Muscle of arm (tissue), 12 donors: ENCODE measurements around the gene SPATA3. TPM values are rescaled to one million over a fixed set of nuclear protein-coding genes. Genes with fewer than 3 reads are reported as not detected.
"Not testable (repeated sequence)": the region's sequence is repeated elsewhere in the genome, so short reads cannot be mapped to it uniquely, and the experiment has no call there.

Experiments
- DNase-seq: peaks from one replicate; pipeline ENCODE4 v3.0.0-alpha.2; 2013
- polyA plus RNA-seq, 12 donors: library from polyadenylated mRNA; unstranded; fragments of 120-200 nt; gene quantifications; one replicate each; pipeline ENCODE4 v1.2.1, GENCODE V29; 2013; ENCODE audit not compliant: insufficient read length in 12 of 12

Gene SPATA3
- polyA plus RNA-seq, 12 donors: not detected

GRCh38 chr2:230996661-230997060, 740 bp downstream of the SPATA3 start:
- no peak for DNase-seq

- no peak for DNase-seq
These were observed 3.0 kb downstream of the SPATA3 start for GRCh38 chr2:230998882-230999281.

- DNase-seq: no peak
These were observed 3.6 kb downstream of the SPATA3 start for GRCh38 chr2:230999477-230999876.

- DNase-seq: no peak
These were observed 4.4 kb downstream of the SPATA3 start for GRCh38 chr2:231000211-231000904.

GRCh38 chr2:231001036-231001435, 5.1 kb downstream of the SPATA3 start:
- no peak for DNase-seq

GRCh38 chr2:231001921-231002320, 6.0 kb downstream of the SPATA3 start:
- no peak for DNase-seq

GRCh38 chr2:231002641-231003040, 6.7 kb downstream of the SPATA3 start:
- no peak for DNase-seq

- DNase-seq: no peak
These were observed 7.3 kb downstream of the SPATA3 start for GRCh38 chr2:231003186-231003585.

GRCh38 chr2:231004930-231005329, 9.0 kb downstream of the SPATA3 start:
- DNase-seq: not testable (repeated sequence)

- DNase-seq: no peak
These were observed 11.6 kb downstream of the SPATA3 start for GRCh38 chr2:231007286-231008098.

- no peak for DNase-seq
These were observed 12.2 kb downstream of the SPATA3 start for GRCh38 chr2:231008131-231008530.

- no peak for DNase-seq
These were observed 13.5 kb downstream of the SPATA3 start for GRCh38 chr2:231009236-231009919.

- no peak for DNase-seq
These were observed 14.3 kb downstream of the SPATA3 start for GRCh38 chr2:231010201-231010730.

- no peak for DNase-seq
These were observed 15.6 kb downstream of the SPATA3 start for GRCh38 chr2:231011526-231011925.

GRCh38 chr2:231012463-231012862, 16.5 kb downstream of the SPATA3 start:
- no peak for DNase-seq

GRCh38 chr2:231013820-231014219, 17.9 kb downstream of the SPATA3 start:
- DNase-seq: no peak

GRCh38 chr2:231015478-231015877, 19.6 kb downstream of the SPATA3 start:
- DNase-seq: no peak

- no peak for DNase-seq
These were observed 20.0 kb downstream of the SPATA3 start for GRCh38 chr2:231015926-231016325.

GRCh38 chr2:231016566-231017230, 20.8 kb downstream of the SPATA3 start:
- no peak for DNase-seq

GRCh38 chr2:231017231-231017598, 21.3 kb downstream of the SPATA3 start:
- no peak for DNase-seq

- DNase-seq: no peak
These were observed 22.3 kb downstream of the SPATA3 start for GRCh38 chr2:231018184-231018583.

GRCh38 chr2:231025059-231025458, 29.1 kb downstream of the SPATA3 start:
- DNase-seq: not testable (repeated sequence)
